ENCODE results near the gene ZC3H7B. TPM values are rescaled to one million over a fixed set of nuclear protein-coding genes. Genes with fewer than 3 reads are reported as not detected.

Gene ZC3H7B
- total and polyA plus RNA-seq, 2 experiments from 2014 or later = 5.7 to 61.5 TPM

GRCh38 chr22:41285820-41286638 lies 15.3 kb upstream of the ZC3H7B start, which contains the start of gene RANGAP1:
TSS of gene RANGAP1 (minus strand) at chr22:41286187. CDS start at chr22:41281044, 5,143 bp downstream.
- peak within 1 kb of the TSS; percentile 98 for H3K4me2 ChIP-seq
- DNase-seq (ENCODE audit: low spot score) = peak; percentile 99
- peak within 1 kb of the TSS; percentile 91 for H3K4me3 ChIP-seq
- H3F3A ChIP-seq (replicated peaks; ENCODE audit: low read depth) = peaks cover 23% of the 10 kb centered on the region
- TF ChIP-seq, protein P1, sequence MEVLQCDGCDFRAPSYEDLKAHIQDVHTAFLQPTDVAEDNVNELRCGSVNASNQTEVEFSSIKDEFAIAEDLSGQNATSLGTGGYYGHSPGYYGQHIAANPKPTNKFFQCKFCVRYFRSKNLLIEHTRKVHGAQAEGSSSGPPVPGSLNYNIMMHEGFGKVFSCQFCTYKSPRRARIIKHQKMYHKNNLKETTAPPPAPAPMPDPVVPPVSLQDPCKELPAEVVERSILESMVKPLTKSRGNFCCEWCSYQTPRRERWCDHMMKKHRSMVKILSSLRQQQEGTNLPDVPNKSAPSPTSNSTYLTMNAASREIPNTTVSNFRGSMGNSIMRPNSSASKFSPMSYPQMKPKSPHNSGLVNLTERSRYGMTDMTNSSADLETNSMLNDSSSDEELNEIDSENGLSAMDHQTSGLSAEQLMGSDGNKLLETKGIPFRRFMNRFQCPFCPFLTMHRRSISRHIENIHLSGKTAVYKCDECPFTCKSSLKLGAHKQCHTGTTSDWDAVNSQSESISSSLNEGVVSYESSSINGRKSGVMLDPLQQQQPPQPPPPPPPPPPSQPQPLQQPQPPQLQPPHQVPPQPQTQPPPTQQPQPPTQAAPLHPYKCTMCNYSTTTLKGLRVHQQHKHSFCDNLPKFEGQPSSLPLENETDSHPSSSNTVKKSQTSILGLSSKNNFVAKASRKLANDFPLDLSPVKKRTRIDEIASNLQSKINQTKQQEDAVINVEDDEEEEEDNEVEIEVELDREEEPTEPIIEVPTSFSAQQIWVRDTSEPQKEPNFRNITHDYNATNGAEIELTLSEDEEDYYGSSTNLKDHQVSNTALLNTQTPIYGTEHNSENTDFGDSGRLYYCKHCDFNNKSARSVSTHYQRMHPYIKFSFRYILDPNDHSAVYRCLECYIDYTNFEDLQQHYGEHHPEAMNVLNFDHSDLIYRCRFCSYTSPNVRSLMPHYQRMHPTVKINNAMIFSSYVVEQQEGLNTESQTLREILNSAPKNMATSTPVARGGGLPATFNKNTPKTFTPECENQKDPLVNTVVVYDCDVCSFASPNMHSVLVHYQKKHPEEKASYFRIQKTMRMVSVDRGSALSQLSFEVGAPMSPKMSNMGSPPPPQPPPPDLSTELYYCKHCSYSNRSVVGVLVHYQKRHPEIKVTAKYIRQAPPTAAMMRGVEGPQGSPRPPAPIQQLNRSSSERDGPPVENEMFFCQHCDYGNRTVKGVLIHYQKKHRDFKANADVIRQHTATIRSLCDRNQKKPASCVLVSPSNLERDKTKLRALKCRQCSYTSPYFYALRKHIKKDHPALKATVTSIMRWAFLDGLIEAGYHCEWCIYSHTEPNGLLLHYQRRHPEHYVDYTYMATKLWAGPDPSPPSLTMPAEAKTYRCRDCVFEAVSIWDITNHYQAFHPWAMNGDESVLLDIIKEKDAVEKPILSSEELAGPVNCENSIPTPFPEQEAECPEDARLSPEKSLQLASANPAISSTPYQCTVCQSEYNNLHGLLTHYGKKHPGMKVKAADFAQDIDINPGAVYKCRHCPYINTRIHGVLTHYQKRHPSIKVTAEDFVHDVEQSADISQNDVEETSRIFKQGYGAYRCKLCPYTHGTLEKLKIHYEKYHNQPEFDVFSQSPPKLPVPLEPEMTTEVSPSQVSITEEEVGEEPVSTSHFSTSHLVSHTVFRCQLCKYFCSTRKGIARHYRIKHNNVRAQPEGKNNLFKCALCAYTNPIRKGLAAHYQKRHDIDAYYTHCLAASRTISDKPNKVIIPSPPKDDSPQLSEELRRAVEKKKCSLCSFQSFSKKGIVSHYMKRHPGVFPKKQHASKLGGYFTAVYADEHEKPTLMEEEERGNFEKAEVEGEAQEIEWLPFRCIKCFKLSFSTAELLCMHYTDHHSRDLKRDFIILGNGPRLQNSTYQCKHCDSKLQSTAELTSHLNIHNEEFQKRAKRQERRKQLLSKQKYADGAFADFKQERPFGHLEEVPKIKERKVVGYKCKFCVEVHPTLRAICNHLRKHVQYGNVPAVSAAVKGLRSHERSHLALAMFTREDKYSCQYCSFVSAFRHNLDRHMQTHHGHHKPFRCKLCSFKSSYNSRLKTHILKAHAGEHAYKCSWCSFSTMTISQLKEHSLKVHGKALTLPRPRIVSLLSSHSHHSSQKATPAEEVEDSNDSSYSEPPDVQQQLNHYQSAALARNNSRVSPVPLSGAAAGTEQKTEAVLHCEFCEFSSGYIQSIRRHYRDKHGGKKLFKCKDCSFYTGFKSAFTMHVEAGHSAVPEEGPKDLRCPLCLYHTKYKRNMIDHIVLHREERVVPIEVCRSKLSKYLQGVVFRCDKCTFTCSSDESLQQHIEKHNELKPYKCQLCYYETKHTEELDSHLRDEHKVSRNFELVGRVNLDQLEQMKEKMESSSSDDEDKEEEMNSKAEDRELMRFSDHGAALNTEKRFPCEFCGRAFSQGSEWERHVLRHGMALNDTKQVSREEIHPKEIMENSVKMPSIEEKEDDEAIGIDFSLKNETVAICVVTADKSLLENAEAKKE (CRISPR knock-in tag; IDR thresholded peaks at IDR 0.05) = no peak
- TF ChIP-seq EZH2phosphoT487 (IDR thresholded peaks at IDR 0.05; ENCODE audit: unreplicated experiment) = no peak
- peak; percentile 93 for TF ChIP-seq CREB1 (CRISPR knock-in tag; IDR thresholded peaks at IDR 0.05; ENCODE audit: low read depth)
- TF ChIP-seq ZNF114 (CRISPR knock-in tag; IDR thresholded peaks at IDR 0.05) = no peak
- TF ChIP-seq POLR2AphosphoS5 (IDR thresholded peaks at IDR 0.05; ENCODE audit: low read depth) = peak; percentile 91
- no peak; a peak in 1 of 4 replicates for TF ChIP-seq CTCF (conservative IDR thresholded peaks at IDR 0.05; ENCODE audit: low read depth in 2 of 2)
- TF ChIP-seq NANOG (IDR thresholded peaks at IDR 0.05; ENCODE audit: borderline replicate concordance) = no peak
- TF ChIP-seq, protein P2, sequence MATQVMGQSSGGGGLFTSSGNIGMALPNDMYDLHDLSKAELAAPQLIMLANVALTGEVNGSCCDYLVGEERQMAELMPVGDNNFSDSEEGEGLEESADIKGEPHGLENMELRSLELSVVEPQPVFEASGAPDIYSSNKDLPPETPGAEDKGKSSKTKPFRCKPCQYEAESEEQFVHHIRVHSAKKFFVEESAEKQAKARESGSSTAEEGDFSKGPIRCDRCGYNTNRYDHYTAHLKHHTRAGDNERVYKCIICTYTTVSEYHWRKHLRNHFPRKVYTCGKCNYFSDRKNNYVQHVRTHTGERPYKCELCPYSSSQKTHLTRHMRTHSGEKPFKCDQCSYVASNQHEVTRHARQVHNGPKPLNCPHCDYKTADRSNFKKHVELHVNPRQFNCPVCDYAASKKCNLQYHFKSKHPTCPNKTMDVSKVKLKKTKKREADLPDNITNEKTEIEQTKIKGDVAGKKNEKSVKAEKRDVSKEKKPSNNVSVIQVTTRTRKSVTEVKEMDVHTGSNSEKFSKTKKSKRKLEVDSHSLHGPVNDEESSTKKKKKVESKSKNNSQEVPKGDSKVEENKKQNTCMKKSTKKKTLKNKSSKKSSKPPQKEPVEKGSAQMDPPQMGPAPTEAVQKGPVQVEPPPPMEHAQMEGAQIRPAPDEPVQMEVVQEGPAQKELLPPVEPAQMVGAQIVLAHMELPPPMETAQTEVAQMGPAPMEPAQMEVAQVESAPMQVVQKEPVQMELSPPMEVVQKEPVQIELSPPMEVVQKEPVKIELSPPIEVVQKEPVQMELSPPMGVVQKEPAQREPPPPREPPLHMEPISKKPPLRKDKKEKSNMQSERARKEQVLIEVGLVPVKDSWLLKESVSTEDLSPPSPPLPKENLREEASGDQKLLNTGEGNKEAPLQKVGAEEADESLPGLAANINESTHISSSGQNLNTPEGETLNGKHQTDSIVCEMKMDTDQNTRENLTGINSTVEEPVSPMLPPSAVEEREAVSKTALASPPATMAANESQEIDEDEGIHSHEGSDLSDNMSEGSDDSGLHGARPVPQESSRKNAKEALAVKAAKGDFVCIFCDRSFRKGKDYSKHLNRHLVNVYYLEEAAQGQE (IDR thresholded peaks at IDR 0.05; ENCODE audit: unreplicated experiment) = no peak
- TF ChIP-seq, protein P3, sequence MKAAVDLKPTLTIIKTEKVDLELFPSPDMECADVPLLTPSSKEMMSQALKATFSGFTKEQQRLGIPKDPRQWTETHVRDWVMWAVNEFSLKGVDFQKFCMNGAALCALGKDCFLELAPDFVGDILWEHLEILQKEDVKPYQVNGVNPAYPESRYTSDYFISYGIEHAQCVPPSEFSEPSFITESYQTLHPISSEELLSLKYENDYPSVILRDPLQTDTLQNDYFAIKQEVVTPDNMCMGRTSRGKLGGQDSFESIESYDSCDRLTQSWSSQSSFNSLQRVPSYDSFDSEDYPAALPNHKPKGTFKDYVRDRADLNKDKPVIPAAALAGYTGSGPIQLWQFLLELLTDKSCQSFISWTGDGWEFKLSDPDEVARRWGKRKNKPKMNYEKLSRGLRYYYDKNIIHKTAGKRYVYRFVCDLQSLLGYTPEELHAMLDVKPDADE (IDR thresholded peaks at IDR 0.05) = peak; percentile 97
- no peak for TF ChIP-seq JUNB (IDR thresholded peaks at IDR 0.05; ENCODE audit: unreplicated experiment)
- no peak for TF ChIP-seq STAT1 (IDR thresholded peaks at IDR 0.05; ENCODE audit: unreplicated experiment)
- Mint-ChIP-seq H3K4me3 (peak within 1 kb of the TSS; percentile 86), H3K4me1 (peaks cover 47% of the 10 kb centered on the region), H3K9me3 (no peaks in the 10 kb centered on the region), H3K27me3 (ENCODE audit: insufficient read depth, low read depth, poor library complexity) (peaks cover 8% of the 10 kb centered on the region), H3K36me3 (ENCODE audit: low read depth) (peaks cover 36% of the 10 kb centered on the region), H3K27ac (peak within 1 kb of the TSS; percentile 96)
- peaks cover 48% of the 10 kb centered on the region for H3K79me2 ChIP-seq (replicated peaks; ENCODE audit: insufficient read depth)
- H4K20me1 ChIP-seq (replicated peaks; ENCODE audit: insufficient read depth) = peaks cover 40% of the 10 kb centered on the region
- peaks cover 43% of the 10 kb centered on the region for H3K4me1 ChIP-seq (ENCODE audit: insufficient read depth)
- H3K27ac ChIP-seq (ENCODE audit: low read depth) = peak within 1 kb of the TSS; percentile 99
- no peak within 1 kb of the TSS for H2AFZ ChIP-seq
- H3K36me3 ChIP-seq (ENCODE audit: insufficient read depth) = peaks cover 27% of the 10 kb centered on the region
- peak; percentile 95 for ATAC-seq
- H3K9me2 ChIP-seq (ENCODE audit: insufficient read depth) = no peaks in the 10 kb centered on the region
- H3K27me3 ChIP-seq (ENCODE audit: insufficient read depth) = no peaks in the 10 kb centered on the region
